Neural cell (in vitro differentiated cells): ENCODE measurements around the gene VEPH1.

ENCODE experiments used
- CTCF ChIP-seq: fragments of 450-650 bp; IDR thresholded peaks from 2 replicates; pipeline ENCODE4 v1.5.1; 2014; ENCODE audit warnings: antibody characterized with exemption, mild to moderate bottlenecking, moderate library complexity; ENCODE audit not compliant: poor library complexity, severe bottlenecking
- POLR2AphosphoS5 ChIP-seq: IDR thresholded peaks from 2 replicates; pipeline ENCODE4 v1.6.1; 2012

DNA sequence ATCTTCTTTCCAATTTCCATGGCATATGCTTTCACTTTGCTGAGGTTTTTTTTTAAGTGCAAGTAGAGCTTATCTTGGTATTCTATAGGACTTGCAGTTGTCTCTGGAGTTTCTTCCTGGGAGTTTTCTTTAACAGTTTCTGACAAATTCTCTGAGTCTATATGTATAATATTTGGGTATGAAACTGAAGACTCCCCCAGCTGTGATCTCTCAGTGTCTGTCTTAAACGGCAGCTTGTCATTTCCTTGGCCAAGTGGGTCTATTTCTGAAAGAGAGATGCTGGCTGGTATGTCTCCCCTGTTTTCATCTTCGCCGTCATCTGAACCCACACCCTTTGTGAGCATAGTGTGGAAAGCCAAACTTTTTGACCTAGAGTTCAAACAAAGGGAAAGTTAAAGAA lies 139.8 kb downstream of the VEPH1 start:
- TF ChIP-seq POLR2AphosphoS5 (no peak), CTCF (no peak)
